ENCODE results near the gene KCNE2.

Gene KCNE2, protein sequence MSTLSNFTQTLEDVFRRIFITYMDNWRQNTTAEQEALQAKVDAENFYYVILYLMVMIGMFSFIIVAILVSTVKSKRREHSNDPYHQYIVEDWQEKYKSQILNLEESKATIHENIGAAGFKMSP

DNA sequence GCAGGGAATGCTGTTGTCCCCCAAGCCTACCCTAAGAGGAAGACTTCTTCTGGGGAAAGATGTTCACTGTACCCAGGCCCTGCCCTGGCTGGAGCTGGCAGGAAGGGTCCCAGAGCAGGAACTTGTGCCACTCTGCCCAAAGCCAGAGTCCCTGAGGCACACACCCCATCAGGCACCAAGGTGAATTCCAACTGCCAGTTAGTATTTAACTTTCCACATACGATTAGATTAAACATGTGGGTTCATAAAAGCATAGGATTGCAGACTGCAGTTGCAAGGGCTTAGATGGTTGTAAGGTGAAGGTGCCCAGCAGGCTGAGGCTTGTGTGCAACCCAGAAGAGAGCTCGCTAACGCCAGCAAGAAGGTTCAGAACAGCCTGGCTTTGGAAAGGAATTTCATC lies at the start of gene KCNE2:
Gene KCNE2, plus strand, starts transcription at position 274 of the 400 bp plus-strand sequence. CDS start 6,473 bp downstream, outside the sequence.
- no peak for DNase-seq

DNA sequence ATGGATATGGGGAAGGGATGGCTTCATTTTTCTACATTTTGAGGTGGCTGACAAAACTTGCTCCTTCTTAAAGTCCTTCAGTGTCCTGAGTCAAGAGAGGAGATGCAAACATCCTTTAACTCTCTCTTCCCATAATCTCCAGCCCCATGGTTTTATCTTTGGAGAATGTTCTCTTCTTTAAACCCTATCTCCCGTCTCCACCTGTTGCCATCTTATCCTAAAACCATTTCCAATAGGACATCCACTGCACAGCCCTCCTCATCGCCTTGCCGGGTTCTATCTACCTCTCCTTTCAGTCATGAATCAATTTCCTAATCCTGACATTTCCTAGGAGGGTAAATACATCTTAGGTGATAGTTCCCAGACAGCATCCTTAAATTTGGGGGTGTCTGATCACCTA lies 44.2 kb upstream of the KCNE2 start:
- no peak for DNase-seq

DNA sequence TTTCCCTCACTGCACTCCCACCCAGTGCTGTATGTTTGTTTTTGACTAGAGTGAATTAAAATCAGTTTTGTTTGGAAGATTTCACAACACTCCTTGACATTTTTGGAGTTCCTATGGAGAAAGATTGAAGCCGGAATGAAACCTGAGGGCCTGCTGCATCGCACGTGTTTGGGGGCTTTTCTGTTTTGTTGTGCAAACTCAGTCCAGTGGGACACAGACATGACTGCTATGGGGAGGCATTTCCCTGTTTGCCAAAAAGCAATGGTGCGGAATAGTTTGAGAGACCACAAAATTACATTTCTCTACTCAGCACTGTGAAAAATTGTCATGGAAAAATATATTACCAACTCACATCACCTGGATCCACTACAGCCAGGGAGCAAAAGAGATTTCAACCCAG lies 43.8 kb upstream of the KCNE2 start:
- DNase-seq, result no peak

DNA sequence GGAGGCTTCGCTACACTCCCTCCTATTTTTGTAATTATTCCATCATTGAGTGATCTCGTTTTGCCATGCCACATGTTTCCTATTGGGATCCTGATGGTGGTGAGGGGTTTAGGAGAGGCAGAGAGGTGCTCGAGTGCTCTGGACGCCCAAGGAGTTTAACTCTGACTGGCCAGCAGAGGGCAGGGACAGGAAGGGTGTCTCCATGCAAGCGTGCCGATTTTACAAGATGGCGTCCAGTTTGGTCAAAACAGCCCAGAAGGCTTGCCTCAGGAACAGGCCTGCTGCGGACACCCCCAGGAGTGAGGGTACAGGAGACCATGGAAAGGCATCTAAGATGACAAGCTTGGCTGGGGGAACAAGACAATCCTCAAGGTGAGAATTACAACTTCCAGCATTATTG lies 33.8 kb upstream of the KCNE2 start:
- no peak for DNase-seq

DNA sequence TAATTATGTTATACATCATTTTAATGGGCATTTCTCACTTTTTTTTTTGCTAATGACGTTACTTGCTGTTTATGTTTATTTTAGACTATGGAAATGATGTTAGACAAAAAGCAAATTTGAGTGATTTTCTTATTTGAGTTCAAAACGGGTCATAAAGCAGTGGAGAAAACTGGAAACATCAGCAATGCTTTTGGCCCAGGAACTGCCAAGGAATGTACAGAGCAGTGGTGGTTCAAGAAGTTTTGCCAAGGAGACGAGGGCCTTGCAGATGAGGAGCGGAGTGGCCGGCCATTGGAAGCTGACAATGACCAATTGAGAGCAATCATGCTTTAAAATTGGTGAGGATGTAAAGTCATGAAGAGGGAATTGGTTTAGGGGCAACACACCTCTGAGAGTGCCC lies 32.1 kb upstream of the KCNE2 start:
- no peak for DNase-seq

DNA sequence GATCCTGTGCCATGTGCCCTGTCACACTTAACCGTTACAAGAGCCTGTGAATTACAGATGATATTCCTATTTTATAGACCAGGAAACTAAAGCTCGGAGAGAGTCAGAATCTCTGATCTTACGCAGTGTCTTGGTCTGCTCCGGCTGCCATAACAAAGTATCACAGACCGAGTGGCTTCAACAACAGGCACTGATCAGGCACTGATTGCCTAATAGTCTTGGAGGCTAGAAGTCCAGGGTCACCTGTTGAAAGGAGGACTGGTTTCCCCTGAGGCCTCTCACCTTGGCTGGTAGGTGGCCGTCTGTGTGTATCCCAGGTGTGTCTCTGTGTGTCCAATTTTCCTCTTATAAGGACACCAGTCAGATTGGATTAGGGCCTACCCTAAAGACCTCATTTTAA lies 31.5 kb upstream of the KCNE2 start:
- no peak for DNase-seq

DNA sequence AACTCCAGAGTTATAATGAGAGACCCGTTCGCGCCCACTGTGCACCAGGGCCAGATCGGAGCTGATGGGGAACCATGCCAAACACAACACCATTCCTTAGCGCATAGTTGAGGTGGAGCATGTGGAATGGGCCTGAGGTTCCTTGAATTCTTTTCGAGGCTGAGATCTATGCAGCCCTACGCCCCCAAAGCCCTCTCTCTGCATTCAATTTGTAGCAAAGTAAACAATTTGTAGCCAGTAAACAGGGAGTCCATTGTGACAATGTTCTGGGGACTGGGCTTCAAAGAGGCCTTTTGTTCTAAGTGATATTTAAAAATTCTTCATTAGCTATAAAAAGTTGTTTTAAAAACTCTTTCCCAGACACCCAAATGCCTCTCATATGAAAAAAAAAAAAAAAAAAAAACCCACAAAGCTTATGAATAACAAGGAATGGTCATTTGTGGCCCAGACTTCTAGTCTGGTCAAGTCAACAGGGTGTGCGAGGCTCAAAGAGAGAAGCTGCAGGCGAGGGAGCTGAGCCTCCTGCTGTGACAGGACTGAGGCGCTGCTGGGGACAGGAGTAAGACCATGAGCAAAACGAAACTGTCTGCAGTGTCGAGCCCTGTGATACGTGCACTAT lies 30.6 kb upstream of the KCNE2 start:
- DNase-seq, result no peak

DNA sequence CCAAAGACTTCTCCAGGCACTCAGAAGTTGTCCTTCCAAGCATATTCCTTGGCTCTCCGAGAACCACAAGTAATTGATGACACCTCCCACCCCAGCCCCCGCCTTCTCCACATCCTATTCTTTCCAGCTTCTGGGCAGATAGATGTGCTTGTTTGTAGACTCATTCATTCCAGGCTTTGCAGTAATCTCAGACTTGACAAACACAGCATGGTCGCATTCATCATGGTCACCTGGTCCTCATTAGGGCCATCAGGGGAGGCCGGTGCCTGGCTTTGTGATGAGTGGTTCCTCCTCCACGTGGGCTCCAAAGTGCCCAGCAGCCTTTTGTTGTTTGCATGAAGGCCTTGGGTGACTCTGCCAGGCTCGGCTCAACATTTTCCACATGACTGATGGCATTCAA lies 28.5 kb upstream of the KCNE2 start:
- DNase-seq, result no peak

DNA sequence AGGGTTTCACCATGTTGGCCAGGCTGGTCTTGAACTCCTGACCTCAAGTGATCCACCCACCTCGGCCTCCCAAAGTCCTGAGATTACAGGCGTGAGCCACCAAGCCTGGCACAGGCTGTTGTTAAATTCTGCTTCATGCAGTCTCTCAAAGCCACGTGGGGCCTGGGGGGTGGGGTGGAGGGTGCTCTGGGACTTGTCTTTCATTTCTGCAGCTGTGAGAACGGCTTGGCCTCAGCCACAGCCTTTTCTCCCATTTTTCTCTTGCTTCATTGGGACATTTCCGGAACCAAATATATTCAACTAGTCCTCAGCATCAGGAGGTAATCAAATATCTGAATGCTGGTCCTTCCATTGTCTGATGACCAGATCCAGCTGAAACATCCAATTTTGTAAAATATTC lies 27.6 kb upstream of the KCNE2 start:
- DNase-seq, result no peak

DNA sequence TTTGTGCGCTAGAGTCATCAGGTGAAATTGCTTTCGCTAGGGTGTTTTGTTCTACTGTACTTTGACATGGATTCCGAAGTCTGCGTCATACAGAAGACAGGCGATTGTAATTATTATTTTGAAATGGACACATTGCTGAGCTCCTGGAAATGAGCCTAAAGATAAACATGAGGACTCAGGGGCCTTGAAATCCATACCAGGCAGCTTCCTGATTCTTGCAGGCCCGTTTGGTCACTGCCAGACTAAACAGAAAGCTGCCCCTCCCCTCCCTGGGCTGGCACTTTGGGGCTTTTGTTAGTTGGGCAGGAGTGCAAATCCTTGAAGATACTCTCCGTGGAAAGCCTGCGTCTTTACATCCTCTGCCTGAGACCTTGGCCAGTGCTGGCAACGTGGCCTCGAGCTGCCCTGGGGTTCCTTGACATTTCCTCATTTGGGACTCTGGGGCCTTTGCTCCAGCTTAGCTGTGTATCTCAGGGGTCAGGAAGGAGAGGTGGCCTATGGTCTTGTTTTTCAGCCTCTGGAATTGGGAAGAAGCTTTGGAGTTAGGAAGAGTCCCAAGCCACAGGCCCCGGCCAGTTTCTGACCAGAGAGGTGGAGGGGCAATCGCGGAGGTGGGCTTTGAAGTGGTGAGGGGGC lies 26.9 kb upstream of the KCNE2 start:
- no peak for DNase-seq

DNA sequence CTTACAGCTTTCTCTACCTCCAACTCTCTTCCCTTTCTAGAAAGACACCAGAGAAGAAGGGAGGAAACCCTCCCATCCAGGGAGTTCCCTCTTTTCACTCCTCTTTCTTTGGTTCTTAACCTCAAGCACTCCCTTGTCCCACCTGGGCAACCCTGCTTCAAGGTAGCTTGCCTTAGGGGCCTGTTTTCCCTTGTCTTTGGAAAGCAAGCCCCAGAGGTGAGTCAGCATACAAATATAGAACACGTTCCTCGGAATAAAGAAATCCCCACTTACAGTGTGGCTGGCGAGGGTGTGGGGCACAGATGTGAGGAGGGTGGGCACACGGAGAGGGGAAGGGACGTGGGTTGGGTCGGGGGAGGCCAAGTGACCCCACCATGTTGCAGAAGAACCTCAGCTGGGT lies 26.1 kb upstream of the KCNE2 start:
- DNase-seq, result no peak

DNA sequence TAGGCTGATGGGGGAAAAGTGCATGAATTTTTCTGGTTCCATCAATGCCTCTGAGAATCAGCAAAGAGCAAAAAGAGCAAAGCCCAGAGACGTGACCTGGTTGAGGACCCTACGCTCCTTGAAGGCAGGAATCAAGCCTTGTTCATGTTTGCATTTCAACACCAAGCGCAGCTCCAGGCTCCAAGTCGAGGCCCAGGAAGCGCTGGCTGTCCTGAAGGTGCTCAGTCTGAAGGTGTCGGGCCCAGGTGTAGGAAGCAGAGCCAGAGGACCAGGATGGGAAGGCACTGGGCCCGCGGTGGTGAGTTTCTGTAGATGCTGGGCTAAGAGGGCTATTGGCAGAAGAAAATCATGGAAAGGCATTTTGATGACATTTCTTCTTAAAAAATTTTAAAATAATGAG lies 25.6 kb upstream of the KCNE2 start:
- no peak for DNase-seq

DNA sequence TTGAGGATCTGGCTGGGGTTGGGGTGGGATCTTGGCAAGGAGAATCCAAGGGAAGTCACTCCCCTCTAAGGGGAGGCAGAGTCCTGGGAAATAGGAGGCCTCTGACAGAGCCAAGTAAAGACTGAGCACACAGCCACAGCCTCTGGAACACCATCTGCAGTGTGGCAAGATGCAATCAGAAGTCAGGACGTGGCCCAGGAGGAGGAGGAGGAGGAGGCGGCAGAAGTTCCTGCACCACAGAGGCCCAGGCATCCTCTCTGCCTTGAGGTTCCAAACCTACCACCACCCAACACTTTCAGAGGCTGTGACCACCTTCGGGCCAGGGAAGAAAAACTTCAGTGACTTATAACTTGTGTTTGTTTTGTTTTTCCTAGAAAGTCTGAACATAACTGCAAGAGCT lies 23.7 kb upstream of the KCNE2 start:
- no peak for DNase-seq

DNA sequence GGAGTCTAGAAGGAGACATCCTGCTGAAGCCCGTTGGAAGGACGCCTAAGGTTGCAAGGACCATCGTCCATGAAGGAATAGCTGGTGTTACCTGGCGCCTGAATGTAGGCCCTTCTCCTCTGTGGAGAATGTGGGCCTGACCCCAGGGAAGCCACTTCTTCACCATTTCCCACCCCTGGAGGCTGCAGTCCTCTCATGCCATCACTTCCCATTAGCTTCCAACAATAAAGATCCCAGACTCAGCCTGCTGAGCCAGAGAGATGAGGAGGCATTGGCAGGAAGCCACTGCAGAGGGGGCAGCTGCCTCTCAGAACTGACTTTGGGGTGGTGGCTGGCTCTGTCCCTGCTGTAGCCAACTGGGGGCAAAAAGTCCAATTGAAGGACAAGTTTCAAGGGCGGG lies 21.3 kb upstream of the KCNE2 start:
- no peak for DNase-seq

DNA sequence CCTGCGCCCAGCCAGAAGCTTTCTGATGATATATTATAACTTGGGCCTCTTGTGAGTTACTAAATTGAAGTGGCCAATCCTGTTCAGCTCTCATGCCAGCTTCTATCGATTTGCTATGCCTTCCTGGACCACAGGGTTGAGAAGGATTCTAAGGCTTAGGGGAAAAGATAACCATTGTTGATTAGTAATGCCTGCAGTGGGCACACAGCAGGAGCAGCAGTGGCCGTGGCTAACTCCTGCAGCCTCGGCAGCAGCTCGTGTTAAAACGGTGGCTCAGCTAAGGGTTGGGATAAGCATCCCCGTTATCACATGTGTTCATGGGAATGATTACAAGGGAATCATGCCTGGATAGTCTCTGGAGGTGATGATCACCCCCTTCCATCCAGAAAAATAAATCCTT lies 20.5 kb upstream of the KCNE2 start:
- DNase-seq, result no peak

DNA sequence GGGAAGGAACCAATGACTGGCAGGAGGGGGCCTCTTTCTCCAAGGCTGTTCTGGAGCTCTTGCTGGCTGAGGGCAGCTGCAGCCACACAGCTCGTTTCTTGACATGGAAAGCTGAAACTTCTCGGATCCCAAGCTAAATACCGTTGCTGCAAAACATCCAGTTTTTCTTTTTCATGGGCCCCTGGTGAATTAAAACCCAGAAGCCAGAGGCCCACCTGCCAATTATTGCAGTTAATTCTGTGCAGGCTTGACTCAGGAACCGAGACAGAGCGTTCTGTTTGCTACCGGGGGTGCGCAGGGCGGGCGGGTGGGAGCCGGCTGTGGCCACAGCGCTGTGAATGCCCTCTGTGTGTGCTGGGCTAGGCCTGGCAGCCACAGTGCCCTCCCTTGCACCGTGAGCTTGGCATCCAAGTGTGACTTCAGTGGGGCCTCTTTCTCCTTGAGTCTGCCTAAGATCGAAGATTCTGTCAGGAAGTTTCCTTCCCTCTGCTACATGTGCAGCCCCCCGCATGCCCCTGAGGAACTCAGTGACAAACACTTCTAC lies 19.9 kb upstream of the KCNE2 start:
- no peak for DNase-seq

DNA sequence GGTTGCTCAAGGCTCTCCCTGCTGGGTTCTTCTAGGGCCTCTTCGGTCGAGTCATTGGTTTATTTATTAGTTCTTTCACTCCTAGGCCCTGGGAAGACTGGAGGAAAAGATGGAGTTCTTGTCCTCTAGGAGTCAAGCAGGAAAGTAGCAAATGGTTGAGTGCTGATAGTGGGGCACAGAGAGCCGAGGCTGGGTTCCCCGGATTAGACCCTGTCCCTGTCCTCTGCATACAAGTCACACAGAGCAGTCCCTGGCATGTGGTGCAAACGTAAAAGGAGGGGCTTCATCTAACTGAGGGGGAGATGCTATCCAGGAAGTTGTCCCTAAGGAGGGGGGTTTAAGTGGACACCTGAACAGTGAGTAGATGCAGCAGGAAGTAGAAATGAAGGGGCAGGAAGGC lies 19.2 kb upstream of the KCNE2 start:
- no peak for DNase-seq

DNA sequence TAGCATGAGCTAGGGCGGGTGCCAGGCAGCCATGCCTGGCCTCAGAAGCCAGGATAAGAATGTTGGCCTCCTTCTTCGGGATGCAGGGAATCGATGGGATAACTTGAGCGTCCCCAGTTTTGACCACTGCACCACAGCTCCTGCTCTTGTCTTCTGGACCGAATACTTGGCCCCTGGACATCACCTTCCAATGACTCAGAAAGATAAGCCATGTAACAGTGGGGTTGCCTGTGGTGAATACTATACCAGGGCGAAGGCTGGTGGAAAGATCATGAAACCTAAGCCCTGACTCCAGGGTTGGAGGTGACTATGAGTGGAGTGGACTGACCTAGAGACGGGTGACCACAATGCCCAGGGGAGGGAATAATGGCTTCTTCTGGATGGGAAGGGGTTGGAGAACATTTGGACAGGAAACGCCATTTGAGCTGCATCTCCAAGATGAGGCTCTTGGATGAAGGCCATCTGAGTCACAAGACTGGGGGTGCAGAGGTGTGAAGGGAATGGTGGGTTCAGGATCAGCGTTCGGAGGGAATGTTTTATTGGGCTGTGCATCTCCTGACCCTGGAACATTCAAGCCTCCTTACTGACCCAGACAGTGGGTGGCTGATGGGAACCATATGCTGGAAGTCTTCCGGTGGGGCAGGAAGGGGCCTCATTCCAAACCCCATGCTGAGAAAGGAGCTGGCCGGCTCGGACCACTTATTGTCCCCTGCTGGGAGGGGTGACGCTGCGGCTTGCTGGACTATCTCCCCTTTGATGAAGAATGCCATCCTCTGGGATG lies 18.5 kb upstream of the KCNE2 start:
- DNase-seq, result no peak

DNA sequence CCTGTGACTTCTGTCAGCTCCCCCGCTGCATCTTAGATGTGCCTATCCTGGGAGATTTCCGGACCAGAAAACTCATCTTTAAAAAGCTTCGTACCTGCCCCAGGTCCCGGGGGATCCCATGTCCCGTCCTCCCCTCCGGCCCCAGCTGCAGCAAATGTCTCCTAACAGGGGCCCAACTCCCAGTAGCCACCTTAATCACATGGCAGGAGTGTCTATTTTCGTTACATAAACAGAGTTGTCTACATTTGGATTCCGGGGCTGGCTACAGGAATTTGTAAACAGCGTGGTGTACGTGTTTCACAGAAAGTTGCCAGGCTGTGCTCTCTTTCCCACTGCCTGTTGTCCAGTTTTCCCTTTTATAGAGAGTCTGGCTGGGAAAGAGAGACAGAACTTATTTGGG lies 17.9 kb upstream of the KCNE2 start:
- no peak for DNase-seq

DNA sequence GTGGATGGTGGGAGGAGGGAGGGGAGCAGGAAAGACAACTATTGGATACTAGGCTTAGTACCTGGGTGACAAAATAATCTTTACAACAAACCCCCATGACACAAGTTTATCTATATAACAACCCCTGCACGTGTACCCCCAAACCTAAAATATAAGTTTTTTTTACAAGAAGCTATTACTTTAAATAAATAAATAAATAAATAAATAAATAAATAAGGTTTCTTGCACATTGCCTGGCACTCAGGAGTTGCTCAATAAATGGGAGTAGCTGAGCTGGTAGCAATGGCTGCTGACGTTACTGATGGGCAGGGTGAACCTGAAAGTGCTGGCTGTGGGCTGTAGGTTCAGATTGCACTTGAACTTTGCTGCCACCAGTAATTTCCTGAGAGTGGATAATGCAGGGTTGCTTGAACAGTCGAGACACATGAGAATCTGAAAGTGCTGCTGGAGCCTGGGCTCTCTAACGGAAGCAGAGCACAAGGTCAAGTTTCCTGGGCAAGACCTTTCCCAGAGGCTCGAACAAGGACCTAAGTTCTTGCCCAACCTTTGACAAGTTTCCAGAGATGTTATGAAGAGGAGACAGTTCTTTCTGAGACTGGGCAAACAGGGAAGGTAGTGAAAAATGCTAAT lies 14.8 kb upstream of the KCNE2 start:
- no peak for DNase-seq

DNA sequence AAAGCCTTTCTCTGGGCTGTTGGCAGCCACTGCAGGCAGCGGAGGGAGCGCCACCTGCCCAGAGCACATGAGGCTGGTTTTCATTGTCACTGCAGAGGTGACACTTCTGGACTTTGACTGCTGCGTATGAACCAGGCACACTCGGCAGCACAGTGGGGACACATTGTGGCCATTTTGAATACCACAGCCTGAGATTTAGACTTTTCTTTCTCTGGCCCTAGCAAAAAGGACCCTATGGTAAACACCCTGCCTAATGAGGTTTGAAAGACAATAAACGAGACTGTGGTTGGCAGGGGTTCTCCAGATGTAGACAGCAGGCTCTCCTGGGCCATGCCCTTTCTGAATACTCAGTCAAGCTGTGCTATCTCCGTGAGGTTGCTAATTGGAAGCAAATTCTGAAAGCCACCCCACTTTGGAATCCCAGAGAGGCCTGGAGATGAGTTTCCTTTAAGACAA lies 12.0 kb upstream of the KCNE2 start:
- DNase-seq, result peak; percentile 53

DNA sequence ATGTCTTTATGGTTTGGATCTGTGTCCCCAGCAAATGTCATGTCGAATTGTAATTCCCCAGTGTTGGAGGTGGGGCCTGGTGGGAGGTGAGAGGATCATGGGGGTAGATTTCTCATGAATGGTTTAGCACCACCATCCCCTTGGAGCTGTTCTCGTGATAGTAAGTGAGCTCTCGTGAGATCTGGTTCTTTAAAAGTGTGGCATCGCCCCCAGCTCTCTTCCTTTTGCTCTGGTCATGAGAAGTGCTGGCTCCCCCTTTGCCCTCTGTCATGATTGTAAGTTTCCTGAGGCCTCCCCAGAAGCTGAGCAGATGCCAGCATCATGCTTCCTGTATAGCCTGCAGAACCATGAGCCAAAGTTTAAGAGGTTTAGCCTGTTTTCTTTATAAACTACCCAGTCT lies 11.2 kb upstream of the KCNE2 start:
- no peak for DNase-seq

DNA sequence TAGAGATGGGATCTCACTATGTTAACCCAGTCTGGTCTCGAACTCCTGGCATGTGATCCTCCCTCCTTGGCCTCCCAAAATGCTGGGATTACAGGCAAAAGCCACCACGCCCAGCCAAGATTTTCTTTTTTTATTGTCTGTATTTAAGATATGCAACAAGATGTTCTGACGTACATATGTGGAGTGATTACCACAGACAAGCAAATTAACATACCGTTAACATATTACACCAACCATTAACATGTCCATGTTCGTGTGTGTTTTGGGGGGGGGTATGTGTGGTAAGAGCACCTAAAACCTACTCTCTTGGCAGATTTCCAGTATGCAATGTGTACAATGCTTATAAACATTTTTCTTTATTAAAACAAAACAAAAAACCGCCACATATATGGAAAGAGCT lies 10.6 kb upstream of the KCNE2 start:
- DNase-seq, result no peak
